ENCODE data around the gene DEFB121. TPM values are rescaled to one million over a fixed set of nuclear protein-coding genes. Genes with fewer than 3 reads are reported as not detected.

The DEFB121 gene
- total and polyA plus RNA-seq, 2 donors (not counting 1 experiment from before 2014, with no cell fraction given): not detected

- WGBS (ENCODE audit: insufficient coverage): 89% methylated on average over 2 of the region's 2 CpGs
- Histone ChIP-seq H3K27me3 (replicated peaks in 1 of 4; ENCODE audit: control extremely low read depth in 1 of 4, control insufficient read depth in 3 of 4, insufficient read depth in 4 of 4, low read length in 3 of 4) (peaks cover 0 to 2% (median 0%) of the 10 kb centered on the region in 4 experiments), H3K4me2 (replicated peaks; ENCODE audit: low read depth, low read length, poor library complexity, severe bottlenecking) (no peak overlapping the region), H3K9ac (ENCODE audit: low read length) (no peak overlapping the region), H3K27ac (ENCODE audit: low read length in 2 of 2) (no peak overlapping the region), H4K20me1 (ENCODE audit: control insufficient read depth, insufficient read depth, low read length, poor library complexity, severe bottlenecking) (no peaks in the 10 kb centered on the region), H3K36me3 (replicated peaks in 1 of 2; ENCODE audit: control extremely low read depth in 1 of 2, control insufficient read depth in 1 of 2, extremely low read depth in 1 of 2, insufficient read depth in 2 of 2, low read length in 1 of 2) (no peaks in the 10 kb centered on the region), H2AFZ (ENCODE audit: insufficient read depth, low read depth, low read length, poor library complexity, severe bottlenecking) (no peak overlapping the region), H3K9me3 (ENCODE audit: control extremely low read depth in 1 of 3, control insufficient read depth in 2 of 3, insufficient read depth in 1 of 3, low read length in 2 of 3) (peaks cover 0 to 6% (median 0%) of the 10 kb centered on the region in 3 donors), H3K4me3 (ENCODE audit: control extremely low read depth in 1 of 5, extremely low read depth in 1 of 5, insufficient read depth in 1 of 5, low read depth in 2 of 5, low read length in 4 of 5) (no peak overlapping the region), H3K4me1 (ENCODE audit: control insufficient read depth in 2 of 2, insufficient read depth in 2 of 2, low read length in 2 of 2) (no peaks in the 10 kb centered on the region), H3K79me2 (ENCODE audit: control insufficient read depth, insufficient read depth, low read length) (no peaks in the 10 kb centered on the region)
- peaks cover 23% of the 10 kb centered on the region for H3K27me3 Mint-ChIP-seq
- ChIA-PET CTCF (no interaction called here), POLR2A (no interaction called here)
- H3K4me1 Mint-ChIP-seq: no peaks in the 10 kb centered on the region
- intact Hi-C loops (cut with micrococcal nuclease): no loop called here
- no peak for DNase-seq
- H3K9me3 Mint-ChIP-seq (ENCODE audit: insufficient read depth): no peaks in the 10 kb centered on the region
- TF ChIP-seq EZH2 (IDR thresholded peaks at IDR 0.05; ENCODE audit: borderline replicate concordance, insufficient read depth, low read depth, low read length, poor library complexity, severe bottlenecking): no peak
- TF ChIP-seq CTCF (IDR thresholded peaks at IDR 0.05): no peak
- ATAC-seq (ENCODE audit: low read depth): no peak
- no peak overlapping the region for H3K4me3 Mint-ChIP-seq
- H3K27ac Mint-ChIP-seq: no peak overlapping the region
Measured at GRCh38 chr20:31452575-31452974, 46.6 kb upstream of the DEFB121 start.

- POLR2A ChIA-PET: no interaction called here
- H3K9ac ChIP-seq (ENCODE audit: low read length): no peak overlapping the region
- H3K36me3 ChIP-seq (replicated peaks in 1 of 2; ENCODE audit: control extremely low read depth in 1 of 2, control insufficient read depth in 1 of 2, extremely low read depth in 1 of 2, insufficient read depth in 2 of 2, low read length in 1 of 2): no peaks in the 10 kb centered on the region
- H4K20me1 ChIP-seq (ENCODE audit: control insufficient read depth, insufficient read depth, low read length, poor library complexity, severe bottlenecking): no peaks in the 10 kb centered on the region
- intact Hi-C loops (cut with micrococcal nuclease): no loop called here
- 100% methylated on average over 1 of the region's 8 CpGs for WGBS (ENCODE audit: insufficient coverage)
- CTCF ChIA-PET: interaction anchor here (1.0 to 2.9 kb wide), 2 partner anchors 10 to 52 kb away, joined by 4 to 6 read pairs; no protein-coding TSS in a partner anchor
- H3K27ac ChIP-seq (ENCODE audit: low read length in 2 of 2): no peak overlapping the region
- H3K4me2 ChIP-seq (replicated peaks; ENCODE audit: low read depth, low read length, poor library complexity, severe bottlenecking): no peak overlapping the region
- DNase-seq: no peak
- peaks cover 0 to 6% (median 0%) of the 10 kb centered on the region in 3 donors for H3K9me3 ChIP-seq (ENCODE audit: control extremely low read depth in 1 of 3, control insufficient read depth in 2 of 3, insufficient read depth in 1 of 3, low read length in 2 of 3)
- Mint-ChIP-seq H3K9me3 (ENCODE audit: insufficient read depth) (no peaks in the 10 kb centered on the region), H3K27ac (no peak overlapping the region), H3K4me3 (no peak overlapping the region), H3K4me1 (no peaks in the 10 kb centered on the region), H3K27me3 (peaks cover 34% of the 10 kb centered on the region)
- no peaks in the 10 kb centered on the region for H3K4me1 ChIP-seq (ENCODE audit: control insufficient read depth in 2 of 2, insufficient read depth in 2 of 2, low read length in 2 of 2)
- H3K27me3 ChIP-seq (replicated peaks in 1 of 4; ENCODE audit: control extremely low read depth in 1 of 4, control insufficient read depth in 3 of 4, insufficient read depth in 4 of 4, low read length in 3 of 4): peaks cover 0 to 2% (median 0%) of the 10 kb centered on the region in 4 experiments
- H3K79me2 ChIP-seq (ENCODE audit: control insufficient read depth, insufficient read depth, low read length): no peaks in the 10 kb centered on the region
- H2AFZ ChIP-seq (ENCODE audit: insufficient read depth, low read depth, low read length, poor library complexity, severe bottlenecking): no peak overlapping the region
- ATAC-seq (ENCODE audit: low read depth): no peak
- TF ChIP-seq CTCF (IDR thresholded peaks at IDR 0.05) (no peak), EZH2 (IDR thresholded peaks at IDR 0.05; ENCODE audit: borderline replicate concordance, insufficient read depth, low read depth, low read length, poor library complexity, severe bottlenecking) (no peak)
- H3K4me3 ChIP-seq (ENCODE audit: control extremely low read depth in 1 of 5, extremely low read depth in 1 of 5, insufficient read depth in 1 of 5, low read depth in 2 of 5, low read length in 4 of 5): no peak overlapping the region
Measured at GRCh38 chr20:31449511-31450414, 43.7 kb upstream of the DEFB121 start.
